Activated gamma-delta T cell treated with Interleukin-2 at 50 U/mL for 16 hours (primary cell): ENCODE results near the gene BCR.

ENCODE experiments used
- DNase-seq: peaks from one replicate; pipeline ENCODE4 v3.0.0-alpha.2; 2020

Gene BCR

DNA sequence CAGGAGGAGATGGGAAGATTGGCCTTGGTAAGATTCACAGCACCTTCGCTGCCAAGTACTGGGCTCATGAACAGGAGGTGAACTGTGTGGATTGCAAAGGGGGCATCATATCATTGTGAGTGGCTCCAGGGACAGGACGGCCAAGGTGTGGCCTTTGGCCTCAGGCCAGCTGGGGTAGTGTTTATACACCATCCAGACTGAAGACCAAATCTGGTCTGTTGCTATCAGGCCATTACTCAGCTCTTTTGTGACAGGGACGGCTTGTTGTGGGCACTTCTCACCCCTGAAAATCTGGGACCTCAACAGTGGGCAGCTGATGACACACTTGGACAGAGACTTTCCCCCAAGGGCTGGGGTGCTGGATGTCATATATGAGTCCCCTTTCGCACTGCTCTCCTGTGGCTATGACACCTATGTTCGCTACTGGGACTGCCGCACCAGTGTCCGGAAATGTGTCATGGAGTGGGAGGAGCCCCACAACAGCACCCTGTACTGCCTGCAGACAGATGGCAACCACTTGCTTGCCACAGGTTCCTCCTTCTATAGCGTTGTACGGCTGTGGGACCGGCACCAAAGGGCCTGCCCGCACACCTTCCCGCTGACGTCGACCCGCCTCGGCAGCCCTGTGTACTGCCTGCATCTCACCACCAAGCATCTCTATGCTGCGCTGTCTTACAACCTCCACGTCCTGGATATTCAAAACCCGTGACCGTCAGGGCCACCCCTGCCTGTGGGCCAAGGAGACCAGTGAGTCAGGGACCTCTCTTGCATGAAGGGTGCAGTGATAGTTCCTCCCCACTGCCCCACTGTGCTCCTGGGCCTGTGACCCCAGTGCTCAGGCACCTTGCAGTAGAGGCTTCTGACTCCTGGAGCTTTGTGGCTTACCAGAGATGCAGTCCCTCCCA, 83.6 kb downstream of the BCR start:
- peak; percentile 61 for DNase-seq

- DNase-seq, result no peak
Observed at GRCh38 chr22:23264610-23265367, 84.5 kb downstream of the BCR start.

- no peak for DNase-seq
Observed at GRCh38 chr22:23265368-23265700, 85.0 kb downstream of the BCR start.

DNA sequence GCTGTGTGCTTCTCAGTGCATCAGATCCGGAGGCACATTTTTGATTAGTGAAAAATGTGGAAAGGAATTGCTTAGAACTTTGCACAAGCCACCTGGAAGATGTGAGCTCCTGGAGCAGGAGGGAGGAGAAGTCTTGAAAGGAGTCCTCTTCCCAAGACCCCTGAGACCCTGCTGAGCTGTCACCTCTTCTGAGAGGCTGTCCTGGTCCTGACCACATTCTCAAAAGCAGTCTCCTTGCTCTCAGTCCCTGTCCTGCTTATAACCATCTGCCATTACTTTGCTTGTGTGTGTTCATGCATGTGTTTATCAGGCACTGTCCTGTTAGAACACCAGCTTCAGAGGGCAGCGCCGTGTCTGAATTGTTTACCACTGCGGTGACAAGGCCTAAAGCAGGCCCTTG, 86.5 kb downstream of the BCR start:
- no peak for DNase-seq

- no peak for DNase-seq
Observed at GRCh38 chr22:23267226-23268043, 87.1 kb downstream of the BCR start.

DNA sequence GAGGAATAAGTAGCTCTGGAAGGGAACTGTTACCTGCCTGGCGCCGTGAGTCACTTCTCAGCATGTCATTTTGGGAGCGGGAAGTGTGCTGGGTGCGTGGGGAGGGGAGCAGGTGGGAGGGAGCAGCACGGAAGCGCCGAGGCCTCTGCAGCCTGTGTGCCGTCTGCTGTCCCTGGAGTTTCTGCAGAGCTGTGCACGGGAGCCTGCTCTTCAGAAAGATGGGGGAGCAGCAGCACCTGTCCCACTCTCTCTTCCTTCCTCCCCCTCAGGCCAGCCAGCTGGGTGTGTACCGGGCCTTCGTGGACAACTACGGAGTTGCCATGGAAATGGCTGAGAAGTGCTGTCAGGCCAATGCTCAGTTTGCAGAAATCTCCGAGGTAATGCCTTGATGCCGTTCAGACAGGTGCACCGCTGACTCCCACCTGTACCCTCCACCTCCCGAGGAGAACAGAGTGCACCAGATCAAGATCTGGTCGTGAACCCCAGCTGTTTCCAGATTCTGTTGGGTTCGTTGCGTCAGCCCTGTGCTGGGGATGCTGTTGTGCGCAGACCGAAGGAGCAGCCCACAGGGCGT, 87.9 kb downstream of the BCR start:
- no peak for DNase-seq

DNA sequence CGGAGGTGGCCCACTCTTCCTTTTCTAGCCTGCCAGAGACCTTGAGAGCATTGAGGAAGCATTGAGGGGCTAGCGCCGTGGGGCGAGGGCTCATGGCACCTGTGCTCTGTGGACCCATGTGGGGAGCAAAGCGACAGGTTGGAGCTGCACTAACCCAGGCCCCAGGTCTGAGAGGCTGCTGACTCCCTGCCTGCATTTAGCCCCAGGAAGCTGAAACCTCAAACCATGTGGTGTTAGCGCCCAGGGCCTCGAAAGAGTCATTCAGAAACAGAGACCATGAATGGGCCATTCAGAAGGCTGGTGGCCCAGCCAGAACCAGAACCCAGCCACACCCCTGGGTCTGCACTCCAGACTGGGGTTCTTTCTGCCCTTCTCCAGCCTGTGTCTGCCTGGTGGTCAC, 88.6 kb downstream of the BCR start:
- DNase-seq, result no peak

DNA sequence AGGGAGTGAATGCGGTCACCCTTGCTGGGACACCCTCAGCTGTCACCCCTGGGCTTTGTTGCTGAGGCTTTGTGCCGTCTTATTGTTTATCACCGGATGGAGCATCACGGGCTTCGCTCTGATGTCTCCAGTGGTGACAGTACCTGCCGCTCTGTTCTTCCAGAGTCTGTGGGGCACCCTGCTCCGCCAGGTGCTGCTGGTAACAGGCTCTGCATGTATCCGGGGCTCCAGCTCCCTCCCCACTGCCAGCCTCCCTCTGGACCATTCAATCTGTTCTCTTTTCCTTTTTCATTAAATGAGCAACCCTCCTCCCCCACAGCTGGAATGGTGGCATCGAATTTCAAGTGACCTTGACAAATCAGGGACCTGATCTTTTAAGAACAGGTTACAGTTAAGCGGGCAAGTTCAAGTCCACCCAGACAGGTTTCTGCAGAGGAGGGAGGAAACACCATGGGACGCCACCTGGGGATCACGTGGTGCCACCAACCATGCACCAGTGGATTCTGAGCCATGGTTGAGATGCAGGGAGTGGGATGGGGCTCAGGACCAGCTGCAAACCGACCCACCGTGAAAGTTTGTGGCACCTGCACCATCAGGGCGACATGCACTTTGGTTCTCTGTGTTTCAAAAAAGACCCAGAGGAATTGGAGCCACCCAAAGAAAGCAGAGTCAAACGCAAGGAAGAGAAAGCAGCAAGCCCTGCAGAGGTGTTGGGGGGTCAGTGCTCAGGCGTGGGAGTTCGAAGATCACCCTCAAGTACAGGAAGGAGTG, 89.3 kb downstream of the BCR start:
- no peak for DNase-seq

GRCh38 chr22:23270212-23270733, 90.0 kb downstream of the BCR start:
- no peak for DNase-seq

DNA sequence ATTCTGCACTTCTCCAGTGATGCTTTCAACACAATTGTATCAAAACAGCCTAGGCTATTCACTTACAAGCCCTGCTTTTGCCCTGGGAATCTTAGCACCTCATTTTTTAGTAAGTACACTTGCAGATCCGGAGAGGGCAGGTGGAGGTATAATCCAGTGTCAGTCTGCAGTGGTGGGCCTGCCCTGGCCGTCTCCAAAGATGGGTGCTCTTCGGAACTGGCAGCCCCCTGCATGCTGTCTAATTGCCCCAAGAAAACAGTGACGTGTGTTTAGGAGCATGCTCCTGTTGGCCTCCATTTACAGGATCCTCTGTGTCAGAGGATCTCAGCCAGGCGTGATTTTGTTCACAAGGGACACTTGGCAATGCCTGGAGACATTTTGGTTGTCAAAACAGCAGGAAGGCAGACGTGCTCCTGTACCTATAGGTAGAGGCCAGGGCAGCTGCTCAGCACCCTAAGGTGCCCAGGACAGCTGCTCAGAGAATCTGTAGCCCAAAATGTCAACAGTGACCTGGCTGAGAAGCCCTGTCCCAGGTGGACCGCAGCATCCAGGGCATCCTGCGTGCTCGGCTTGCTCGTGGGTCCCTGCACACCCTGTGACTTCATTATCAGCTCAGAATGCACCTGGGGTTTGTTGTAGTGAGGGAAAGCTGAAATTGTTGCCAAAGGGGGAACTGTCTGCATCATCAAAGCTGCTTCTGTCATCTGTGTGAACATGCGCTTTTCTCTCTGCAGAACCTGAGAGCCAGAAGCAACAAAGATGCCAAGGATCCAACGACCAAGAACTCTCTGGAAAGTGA, 90.7 kb downstream of the BCR start:
- DNase-seq, result no peak

GRCh38 chr22:23271597-23271908, 91.2 kb downstream of the BCR start:
- no peak for DNase-seq

DNA sequence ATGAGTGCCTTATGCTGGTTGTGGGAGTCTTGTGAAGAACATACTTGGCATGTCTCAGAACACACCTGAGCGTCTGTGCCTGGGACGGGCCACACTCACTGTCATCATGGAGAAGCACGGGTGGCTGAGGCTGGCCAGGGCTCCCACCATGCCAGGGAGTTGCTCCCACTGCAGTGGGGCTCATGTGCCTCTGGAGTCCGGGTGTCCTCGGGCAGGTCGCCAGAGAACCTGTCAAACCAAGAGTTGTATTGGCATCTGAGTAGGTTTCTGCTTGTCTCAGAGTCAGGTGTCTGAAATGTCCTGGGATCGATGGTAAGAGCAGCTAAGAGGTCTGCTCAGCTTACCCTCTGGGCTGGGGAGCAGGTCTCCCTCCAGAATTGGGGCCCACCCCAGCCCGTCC, 92.1 kb downstream of the BCR start:
- DNase-seq, result no peak

GRCh38 chr22:23272834-23273233, 92.5 kb downstream of the BCR start:
- DNase-seq, result no peak

- no peak for DNase-seq
Observed at GRCh38 chr22:23273445-23274145, 93.3 kb downstream of the BCR start.

DNA sequence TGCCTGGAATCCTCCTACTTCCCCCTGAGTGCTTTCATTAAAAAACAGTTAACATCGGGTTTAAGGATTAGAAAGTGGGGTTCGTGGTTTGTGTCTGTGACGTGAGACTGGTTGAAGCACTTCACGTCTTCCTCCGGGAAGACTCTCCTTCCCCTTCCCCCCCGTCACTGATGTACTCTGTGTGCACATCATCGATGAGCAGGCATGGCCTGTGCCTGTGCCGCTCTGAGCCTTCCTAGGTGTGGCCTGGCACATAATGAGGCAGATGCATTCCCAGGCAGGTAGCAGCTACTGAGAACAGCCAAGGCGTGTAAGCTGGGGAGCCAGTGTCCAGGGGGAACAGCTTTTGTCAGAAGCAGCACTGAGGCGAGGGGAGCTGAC, 93.8 kb downstream of the BCR start:
- DNase-seq, result no peak

GRCh38 chr22:23274891-23275694, 94.8 kb downstream of the BCR start:
- no peak for DNase-seq

DNA sequence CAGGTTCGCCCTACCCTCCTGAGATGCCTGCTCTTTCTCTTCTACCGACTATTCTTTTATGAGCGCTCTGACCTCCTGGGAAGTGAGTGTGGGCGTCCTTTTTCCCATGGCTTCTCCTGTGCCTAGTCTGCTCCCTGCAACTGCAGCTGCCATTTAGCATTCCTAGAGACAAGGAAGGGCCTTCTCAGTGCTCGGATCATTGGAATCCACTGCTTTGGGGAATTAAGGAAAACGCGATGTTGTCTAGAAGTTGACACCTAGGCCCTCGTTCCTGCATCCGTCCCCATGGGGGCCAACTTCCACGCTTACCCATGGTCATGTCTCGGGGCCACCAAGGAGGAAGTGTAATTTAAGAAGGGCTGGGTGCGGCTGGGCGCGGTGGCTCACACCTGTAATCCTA, 95.4 kb downstream of the BCR start:
- no peak for DNase-seq

DNA sequence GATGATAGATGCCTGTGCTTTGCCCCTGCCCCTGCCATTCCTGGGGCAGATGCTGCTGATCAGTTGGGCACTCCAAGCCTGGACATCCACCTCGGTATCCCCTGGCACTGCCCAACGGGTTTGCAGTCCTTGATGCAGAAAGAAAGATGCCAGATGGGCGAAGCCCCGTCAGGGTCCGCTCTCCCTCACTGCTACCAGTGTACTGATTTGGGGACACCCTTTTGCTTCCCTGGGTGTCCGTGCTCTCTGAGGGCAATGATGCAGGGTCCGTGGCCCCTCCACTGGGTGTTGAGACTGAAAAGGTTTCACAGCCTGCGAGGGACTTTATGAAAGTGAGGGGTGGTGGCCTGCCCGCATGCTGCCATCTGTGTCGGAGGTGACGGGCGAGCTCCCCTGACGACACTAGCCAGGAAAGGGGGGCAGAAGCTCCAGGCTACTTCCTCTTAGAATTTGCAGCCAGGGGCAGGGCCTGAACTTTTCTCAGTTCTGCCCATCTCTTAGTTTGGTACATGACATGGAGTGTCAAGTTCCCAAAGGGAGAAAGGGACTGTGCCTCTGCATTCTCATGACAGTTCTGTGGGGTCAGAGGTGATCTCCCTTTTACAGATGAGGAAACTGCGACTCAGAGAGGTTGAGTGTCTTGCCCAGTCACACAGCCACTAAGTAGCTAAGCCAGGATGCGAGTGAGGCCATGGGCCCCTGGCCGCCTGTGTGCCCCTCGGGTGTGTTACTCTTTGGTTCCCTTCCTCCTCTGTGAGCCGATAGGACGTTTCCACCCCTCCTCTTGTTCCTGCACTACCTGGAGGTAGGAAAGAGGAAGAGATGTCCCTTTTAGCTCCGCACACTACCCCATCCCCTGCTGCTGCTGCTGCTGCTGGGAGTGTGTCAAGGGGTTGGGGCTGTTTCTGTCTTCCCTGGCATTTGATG, 96.6 kb downstream of the BCR start:
- no peak for DNase-seq
